KMS-11 (cell line): ENCODE results near the gene PAFAH1B1.

ENCODE experiments used
- H2AFZ ChIP-seq: fragments of 200-600 bp; sonication (generic); 2 replicates; pipeline ENCODE4 v1.6.1; 2016; ENCODE audit warnings: antibody characterized with exemption, mixed run types, low read depth
- H3K27ac ChIP-seq: fragments of 200-600 bp; sonication (generic); 2 replicates; pipeline ENCODE4 v1.6.1; 2016; ENCODE audit warnings: mild to moderate bottlenecking, mixed run types
- H3K27me3 ChIP-seq: fragments of 200-600 bp; sonication (generic); 2 replicates; pipeline ENCODE4 v1.6.1; 2017; ENCODE audit warnings: mild to moderate bottlenecking, low read depth, mixed run types, moderate library complexity; ENCODE audit not compliant: insufficient read depth
- H3K36me3 ChIP-seq: fragments of 200-600 bp; sonication (generic); 2 replicates; pipeline ENCODE4 v1.6.1; 2017; ENCODE audit warnings: mild to moderate bottlenecking, mixed run types; ENCODE audit not compliant: insufficient read depth
- H3K4me1 ChIP-seq: fragments of 200-600 bp; sonication (generic); 2 replicates; pipeline ENCODE4 v1.6.1; 2016; ENCODE audit warnings: mild to moderate bottlenecking, low read depth, mixed run types; ENCODE audit not compliant: poor library complexity, severe bottlenecking
- H3K4me2 ChIP-seq: fragments of 200-600 bp; sonication (generic); 2 replicates; pipeline ENCODE4 v1.7.0; 2016; ENCODE audit warnings: mild to moderate bottlenecking, mixed run types
- H3K4me3 ChIP-seq: fragments of 200-600 bp; sonication (generic); IDR thresholded peaks from 2 replicates; pipeline ENCODE4 v1.6.1; 2017; ENCODE audit warnings: low read depth, low read length, mixed read lengths; ENCODE audit not compliant: insufficient read depth
- H3K79me2 ChIP-seq: fragments of 200-600 bp; sonication (generic); 2 replicates; pipeline ENCODE4 v1.6.1; 2016; ENCODE audit warnings: low read depth, mixed run types; ENCODE audit not compliant: insufficient read depth
- H3K9ac ChIP-seq: fragments of 200-600 bp; sonication (generic); 2 replicates; pipeline ENCODE4 v1.6.1; 2016; ENCODE audit warnings: mild to moderate bottlenecking, mixed run types
- H4K20me1 ChIP-seq: fragments of 200-600 bp; sonication (generic); 2 replicates; pipeline ENCODE4 v1.6.1; 2016; ENCODE audit warnings: mild to moderate bottlenecking, mixed run types; ENCODE audit not compliant: insufficient read depth
- TF ChIP-seq, protein P1 (sequence below): fragments of 200-600 bp; sonication (generic); conservative IDR thresholded peaks from 2 replicates; pipeline ENCODE4 v1.6.1; 2017; ENCODE audit warnings: low read depth, mild to moderate bottlenecking, antibody characterized with exemption, low read length, moderate library complexity, mixed read lengths

Gene PAFAH1B1

DNA sequence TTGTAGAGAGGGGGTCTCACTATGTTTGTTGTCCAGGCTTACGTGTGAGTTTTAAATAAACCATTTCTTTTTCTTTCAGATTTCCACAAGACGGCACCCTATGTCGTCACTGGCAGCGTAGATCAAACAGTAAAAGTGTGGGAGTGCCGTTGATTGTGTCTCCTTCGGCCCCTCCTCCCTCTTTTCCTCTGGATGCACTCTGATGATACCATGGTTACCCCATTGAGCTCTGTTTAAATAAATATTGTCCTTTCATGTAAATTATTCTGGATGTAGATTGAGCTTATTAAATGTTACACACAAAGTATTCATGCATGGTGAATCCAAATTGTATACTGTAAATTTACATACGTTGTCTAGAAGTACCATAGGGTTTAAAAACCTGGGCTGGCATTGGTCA is 88.2 kb downstream of the PAFAH1B1 start:
- TF ChIP-seq, protein P1, sequence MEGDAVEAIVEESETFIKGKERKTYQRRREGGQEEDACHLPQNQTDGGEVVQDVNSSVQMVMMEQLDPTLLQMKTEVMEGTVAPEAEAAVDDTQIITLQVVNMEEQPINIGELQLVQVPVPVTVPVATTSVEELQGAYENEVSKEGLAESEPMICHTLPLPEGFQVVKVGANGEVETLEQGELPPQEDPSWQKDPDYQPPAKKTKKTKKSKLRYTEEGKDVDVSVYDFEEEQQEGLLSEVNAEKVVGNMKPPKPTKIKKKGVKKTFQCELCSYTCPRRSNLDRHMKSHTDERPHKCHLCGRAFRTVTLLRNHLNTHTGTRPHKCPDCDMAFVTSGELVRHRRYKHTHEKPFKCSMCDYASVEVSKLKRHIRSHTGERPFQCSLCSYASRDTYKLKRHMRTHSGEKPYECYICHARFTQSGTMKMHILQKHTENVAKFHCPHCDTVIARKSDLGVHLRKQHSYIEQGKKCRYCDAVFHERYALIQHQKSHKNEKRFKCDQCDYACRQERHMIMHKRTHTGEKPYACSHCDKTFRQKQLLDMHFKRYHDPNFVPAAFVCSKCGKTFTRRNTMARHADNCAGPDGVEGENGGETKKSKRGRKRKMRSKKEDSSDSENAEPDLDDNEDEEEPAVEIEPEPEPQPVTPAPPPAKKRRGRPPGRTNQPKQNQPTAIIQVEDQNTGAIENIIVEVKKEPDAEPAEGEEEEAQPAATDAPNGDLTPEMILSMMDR, result no peak
- no peak overlapping the region for H2AFZ ChIP-seq
- no peaks in the 10 kb centered on the region for H4K20me1 ChIP-seq
- no peaks in the 10 kb centered on the region for H3K36me3 ChIP-seq
- no peak overlapping the region for H3K9ac ChIP-seq
- no peak overlapping the region for H3K27ac ChIP-seq
- no peaks in the 10 kb centered on the region for H3K4me1 ChIP-seq
- H3K4me3 ChIP-seq, result no peak overlapping the region
- no peaks in the 10 kb centered on the region for H3K79me2 ChIP-seq
- H3K4me2 ChIP-seq, result no peak overlapping the region
- H3K27me3 ChIP-seq, result no peaks in the 10 kb centered on the region

DNA sequence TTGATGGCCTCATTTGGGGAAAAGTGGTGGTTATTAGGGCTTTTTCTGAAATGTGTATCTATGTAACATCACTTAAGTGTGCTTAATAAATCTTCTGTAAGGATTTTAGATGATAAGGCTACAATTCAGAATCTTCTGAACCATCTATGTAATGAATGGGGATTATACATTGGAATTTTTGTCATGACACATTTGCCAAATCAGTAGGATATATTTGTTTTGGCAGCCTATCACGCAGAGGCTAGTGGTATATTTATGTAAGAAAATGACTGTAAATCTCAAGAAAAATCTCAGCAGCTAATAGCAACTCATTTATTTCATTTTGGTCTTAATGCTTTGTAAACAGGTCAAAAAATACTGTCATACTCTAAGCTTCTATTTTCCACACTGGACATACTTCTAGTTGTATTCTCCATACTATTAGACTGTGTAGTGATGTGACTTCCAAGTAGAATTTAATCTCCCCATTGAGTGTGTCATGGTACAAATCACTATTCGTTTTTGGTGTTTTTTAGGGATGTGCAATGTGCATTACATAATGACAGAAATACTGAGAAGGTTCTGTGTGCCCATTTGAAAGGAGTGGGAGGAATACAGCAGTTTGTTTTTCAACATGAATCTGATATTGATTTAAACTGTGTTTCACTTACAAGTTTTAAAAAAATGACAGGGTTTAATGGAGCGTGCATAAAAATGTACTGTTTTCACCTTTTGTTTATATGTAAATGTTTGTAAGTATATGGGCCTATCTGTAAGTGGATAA is 88.9 kb downstream of the PAFAH1B1 start:
- Histone ChIP-seq H4K20me1 (no peaks in the 10 kb centered on the region), H3K79me2 (no peaks in the 10 kb centered on the region), H3K9ac (no peak overlapping the region), H3K4me2 (no peak overlapping the region), H3K4me3 (no peak overlapping the region), H3K36me3 (no peaks in the 10 kb centered on the region), H3K27ac (no peak overlapping the region), H2AFZ (no peak overlapping the region), H3K4me1 (no peaks in the 10 kb centered on the region), H3K27me3 (no peaks in the 10 kb centered on the region)
- TF ChIP-seq, protein P1, result no peak

- Histone ChIP-seq H3K4me1 (no peaks in the 10 kb centered on the region), H3K27ac (no peak overlapping the region), H3K4me3 (no peak overlapping the region), H3K9ac (no peak overlapping the region), H3K27me3 (no peaks in the 10 kb centered on the region), H3K79me2 (no peaks in the 10 kb centered on the region), H2AFZ (no peak overlapping the region), H3K36me3 (no peaks in the 10 kb centered on the region), H3K4me2 (no peak overlapping the region), H4K20me1 (no peaks in the 10 kb centered on the region)
- TF ChIP-seq, protein P1, result no peak
Measured at GRCh38 chr17:2683912-2684311, 90.5 kb downstream of the PAFAH1B1 start.

- H2AFZ ChIP-seq, result no peak overlapping the region
- no peak overlapping the region for H3K9ac ChIP-seq
- H3K4me2 ChIP-seq, result no peak overlapping the region
- no peaks in the 10 kb centered on the region for H3K4me1 ChIP-seq
- no peaks in the 10 kb centered on the region for H4K20me1 ChIP-seq
- no peak overlapping the region for H3K27ac ChIP-seq
- no peak overlapping the region for H3K4me3 ChIP-seq
- no peaks in the 10 kb centered on the region for H3K79me2 ChIP-seq
- no peaks in the 10 kb centered on the region for H3K36me3 ChIP-seq
- TF ChIP-seq, protein P1, result no peak
- no peaks in the 10 kb centered on the region for H3K27me3 ChIP-seq
Measured at GRCh38 chr17:2684549-2684948, 91.1 kb downstream of the PAFAH1B1 start.
